OCI-LY7 (cell line): ENCODE results near the gene CALU. TPM values are rescaled to one million over a fixed set of nuclear protein-coding genes. Genes with fewer than 3 reads are reported as not detected.

Experiments used
- BruUV-seq: library from RNA; stranded (reverse); fragments of 400-500 nt; replicated peaks from 2 replicates; lab custom pipeline; 2021; lab: Mats Ljungman, UMichigan
- CTCF ChIA-PET: fragments of 300-600 bp; sonication (Branson Sonifier 250); formaldehyde crosslinking; loops from one replicate; lab custom pipeline; 2022; ENCODE audit warnings: antibody characterized with exemption; ENCODE audit not compliant: unreplicated experiment; lab: Charles Lee
- POLR2A ChIA-PET: fragments of 300-600 bp; sonication (Branson Sonifier 250); formaldehyde crosslinking; loops from one replicate; lab custom pipeline; 2022; ENCODE audit warnings: antibody characterized with exemption; lab: Charles Lee
- DNase-seq: peaks from one replicate; pipeline ENCODE4 v3.0.0-alpha.2; 2015; ENCODE audit warnings: low spot score
- H2AFZ ChIP-seq: fragments of 200-600 bp; sonication (generic), shearing (Covaris generic); 2 replicates; pipeline ENCODE4 v1.6.1; 2014; ENCODE audit warnings: mild to moderate bottlenecking, antibody characterized with exemption, low read length, moderate library complexity
- H3K27ac ChIP-seq: fragments of 200-600 bp; sonication (generic); 2 replicates; pipeline ENCODE4 v1.5.1; 2014; ENCODE audit warnings: mixed run types, low read depth, mild to moderate bottlenecking, moderate library complexity, low read length, inconsistent platforms; ENCODE audit not compliant: poor library complexity, severe bottlenecking
- H3K36me3 ChIP-seq: fragments of 200-600 bp; sonication (generic); 2 replicates; pipeline ENCODE4 v1.6.1; 2014; ENCODE audit warnings: mild to moderate bottlenecking, antibody characterized with exemption, low read length, moderate library complexity, mixed read lengths; ENCODE audit not compliant: insufficient read depth
- H3K4me1 ChIP-seq: fragments of 200-600 bp; sonication (generic); 2 replicates; pipeline ENCODE4 v1.5.1; 2014; ENCODE audit warnings: mild to moderate bottlenecking, low read length; ENCODE audit not compliant: insufficient read depth, poor library complexity, severe bottlenecking
- H3K4me2 ChIP-seq: fragments of 200-600 bp; sonication (generic); 2 replicates; pipeline ENCODE4 v1.6.1; 2014; ENCODE audit warnings: mild to moderate bottlenecking, low read length
- H3K4me3 ChIP-seq: fragments of 200-600 bp; sonication (generic); 2 replicates; pipeline ENCODE4 v1.5.1; 2014; ENCODE audit warnings: mild to moderate bottlenecking, low read depth, low read length; ENCODE audit not compliant: poor library complexity, severe bottlenecking
- H3K79me2 ChIP-seq: fragments of 200-600 bp; sonication (generic); 2 replicates; pipeline ENCODE4 v1.6.1; 2016; ENCODE audit warnings: low read depth, mild to moderate bottlenecking, low read length, moderate library complexity, mixed read lengths; ENCODE audit not compliant: insufficient read depth
- H3K9me2 ChIP-seq: fragments of 200-600 bp; sonication (generic); 2 replicates; pipeline ENCODE4 v1.6.1; 2016; ENCODE audit warnings: mild to moderate bottlenecking, low read length, mixed read lengths; ENCODE audit not compliant: insufficient read depth
- H3K9me3 ChIP-seq: fragments of 200-600 bp; sonication (generic); 2 replicates; pipeline ENCODE4 v1.6.1; 2014; ENCODE audit warnings: mild to moderate bottlenecking, mixed run types, low read length, mixed read lengths
- H4K20me1 ChIP-seq: fragments of 200-600 bp; sonication (generic); 2 replicates; pipeline ENCODE4 v1.6.1; 2014; ENCODE audit warnings: mild to moderate bottlenecking, antibody characterized with exemption, low read length, moderate library complexity, mixed read lengths; ENCODE audit not compliant: insufficient read depth
- EZH2phosphoT487 ChIP-seq: fragments of 200-600 bp; sonication (generic); IDR thresholded peaks from 2 replicates; pipeline ENCODE4 v1.6.1; 2018; ENCODE audit warnings: low read depth, borderline replicate concordance, mild to moderate bottlenecking, mixed run types, antibody characterized with exemption, low read length, moderate library complexity, mixed read lengths
- intact Hi-C: fragments of 100-400 bp; cut with micrococcal nuclease; formaldehyde crosslinking; loops from one replicate; pipeline ENCODE4 v1.10.0; 2022; ENCODE audit not compliant: unreplicated experiment
- total RNA-seq, 2 experiments: library from RNA; depleted of rRNA in 1 of 2; stranded (reverse); fragments of >200 nt in 1 of 2; shearing (Covaris generic) in 1 of 2; gene quantifications; 2 replicates each; pipeline ENCODE4 v1.2.3, GENCODE V29; 2014 to 2022
- TF ChIP-seq, protein P1 (sequence below): fragments of 200-600 bp; sonication (generic); conservative IDR thresholded peaks from 2 replicates; pipeline ENCODE4 v1.5.1; 2014; ENCODE audit warnings: mild to moderate bottlenecking, antibody characterized with exemption, low read length, moderate library complexity, mixed read lengths

Gene CALU
- total RNA-seq, 2 experiments from 2014 or later, result 45.6 to 52.8 TPM

DNA sequence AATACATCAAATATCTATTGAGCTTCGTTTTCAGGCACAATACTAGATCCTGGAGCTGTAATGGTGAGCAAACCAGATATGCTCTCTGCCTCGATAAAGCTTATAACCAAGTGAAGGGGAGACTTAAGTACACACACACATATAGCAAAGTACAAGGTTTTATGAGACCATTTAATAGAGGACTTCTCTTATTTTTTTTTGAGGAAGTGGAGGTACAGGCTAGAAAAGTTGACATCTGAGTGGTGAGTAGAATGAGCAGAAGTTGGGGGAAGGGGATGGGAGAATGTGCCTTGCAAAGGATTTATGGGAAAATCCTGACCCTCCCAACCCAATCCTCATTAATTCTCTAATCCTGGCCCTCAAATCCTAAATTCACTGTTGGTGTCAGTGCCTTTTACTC, 60.3 kb downstream of the CALU start:
- H3K27ac ChIP-seq, result no peak overlapping the region
- no peaks in the 10 kb centered on the region for H3K9me3 ChIP-seq
- DNase-seq, result no peak
- CTCF ChIA-PET, result no interaction called here
- TF ChIP-seq EZH2phosphoT487, result no peak
- TF ChIP-seq, protein P1, sequence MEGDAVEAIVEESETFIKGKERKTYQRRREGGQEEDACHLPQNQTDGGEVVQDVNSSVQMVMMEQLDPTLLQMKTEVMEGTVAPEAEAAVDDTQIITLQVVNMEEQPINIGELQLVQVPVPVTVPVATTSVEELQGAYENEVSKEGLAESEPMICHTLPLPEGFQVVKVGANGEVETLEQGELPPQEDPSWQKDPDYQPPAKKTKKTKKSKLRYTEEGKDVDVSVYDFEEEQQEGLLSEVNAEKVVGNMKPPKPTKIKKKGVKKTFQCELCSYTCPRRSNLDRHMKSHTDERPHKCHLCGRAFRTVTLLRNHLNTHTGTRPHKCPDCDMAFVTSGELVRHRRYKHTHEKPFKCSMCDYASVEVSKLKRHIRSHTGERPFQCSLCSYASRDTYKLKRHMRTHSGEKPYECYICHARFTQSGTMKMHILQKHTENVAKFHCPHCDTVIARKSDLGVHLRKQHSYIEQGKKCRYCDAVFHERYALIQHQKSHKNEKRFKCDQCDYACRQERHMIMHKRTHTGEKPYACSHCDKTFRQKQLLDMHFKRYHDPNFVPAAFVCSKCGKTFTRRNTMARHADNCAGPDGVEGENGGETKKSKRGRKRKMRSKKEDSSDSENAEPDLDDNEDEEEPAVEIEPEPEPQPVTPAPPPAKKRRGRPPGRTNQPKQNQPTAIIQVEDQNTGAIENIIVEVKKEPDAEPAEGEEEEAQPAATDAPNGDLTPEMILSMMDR, result no peak
- no peaks in the 10 kb centered on the region; the same call in 1 of the 2 replicates for H3K36me3 ChIP-seq
- no peaks in the 10 kb centered on the region for H3K4me1 ChIP-seq
- POLR2A ChIA-PET, result no interaction called here
- no peaks in the 10 kb centered on the region for H3K9me2 ChIP-seq
- H2AFZ ChIP-seq, result no peak overlapping the region
- intact Hi-C loops, result no loop called here
- BruUV-seq, result no TSS peak
- no peak overlapping the region for H3K4me3 ChIP-seq
- H3K79me2 ChIP-seq, result no peaks in the 10 kb centered on the region
- no peak overlapping the region for H3K4me2 ChIP-seq
- no peaks in the 10 kb centered on the region for H4K20me1 ChIP-seq

DNA sequence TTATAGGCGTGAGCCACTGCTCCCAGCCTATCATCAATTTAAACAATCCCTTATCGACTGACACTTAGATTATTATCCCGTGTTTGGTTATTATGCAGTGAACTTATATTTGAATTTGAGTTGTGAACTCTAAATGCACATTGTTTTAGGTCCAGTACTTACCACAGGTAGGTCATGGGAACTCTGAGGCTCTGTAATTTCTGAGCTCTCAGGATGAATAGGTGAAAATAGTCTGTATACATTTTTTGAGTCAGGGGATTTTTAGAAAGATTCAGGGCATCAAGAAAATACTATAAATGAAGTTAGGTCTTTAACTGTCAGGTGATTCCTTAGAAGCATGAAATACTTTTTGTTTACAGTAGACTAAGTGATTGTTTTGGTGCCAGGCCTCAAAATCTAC, 61.4 kb downstream of the CALU start:
- intact Hi-C loops, result no loop called here
- H3K27ac ChIP-seq, result no peak overlapping the region
- ChIA-PET CTCF (no interaction called here), POLR2A (no interaction called here)
- H3K4me3 ChIP-seq, result no peak overlapping the region
- no peaks in the 10 kb centered on the region for H3K9me3 ChIP-seq
- no peak overlapping the region for H3K4me2 ChIP-seq
- H3K9me2 ChIP-seq, result no peaks in the 10 kb centered on the region
- TSS peak; percentile 19 for BruUV-seq
- TF ChIP-seq EZH2phosphoT487, result no peak
- TF ChIP-seq, protein P1, result no peak
- H3K79me2 ChIP-seq, result no peaks in the 10 kb centered on the region
- no peak overlapping the region for H2AFZ ChIP-seq
- no peaks in the 10 kb centered on the region; the same call in 1 of the 2 replicates for H3K36me3 ChIP-seq
- DNase-seq, result no peak
- H3K4me1 ChIP-seq, result no peaks in the 10 kb centered on the region
- no peaks in the 10 kb centered on the region for H4K20me1 ChIP-seq

DNA sequence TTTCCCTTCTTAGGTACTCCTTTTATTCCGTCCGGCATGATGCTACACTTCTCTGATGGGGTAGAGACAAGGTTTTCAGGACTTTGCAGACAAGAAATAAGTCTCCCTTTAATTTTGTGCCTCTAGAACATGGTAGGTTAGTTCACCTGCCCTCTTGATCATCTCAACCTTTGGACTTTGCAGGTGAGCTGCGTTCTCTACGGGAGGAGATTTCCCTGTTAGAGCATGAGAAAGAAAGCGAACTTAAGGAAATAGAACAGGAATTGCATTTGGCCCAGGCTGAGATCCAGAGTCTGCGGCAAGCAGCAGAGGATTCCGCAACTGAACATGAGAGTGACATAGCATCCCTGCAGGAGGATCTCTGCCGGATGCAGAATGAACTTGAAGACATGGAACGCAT, 61.8 kb downstream of the CALU start:
- no TSS peak for BruUV-seq
- ChIA-PET POLR2A (no interaction called here), CTCF (no interaction called here)
- DNase-seq, result no peak
- TF ChIP-seq, protein P1, result no peak
- no peak for TF ChIP-seq EZH2phosphoT487
- H3K27ac ChIP-seq, result no peak overlapping the region
- H4K20me1 ChIP-seq, result no peaks in the 10 kb centered on the region
- no peak overlapping the region for H2AFZ ChIP-seq
- H3K79me2 ChIP-seq, result no peaks in the 10 kb centered on the region
- no peak overlapping the region for H3K4me2 ChIP-seq
- intact Hi-C loops, result no loop called here
- H3K4me1 ChIP-seq, result no peaks in the 10 kb centered on the region
- no peak overlapping the region for H3K4me3 ChIP-seq
- no peaks in the 10 kb centered on the region for H3K9me2 ChIP-seq
- no peaks in the 10 kb centered on the region; the same call in 1 of the 2 replicates for H3K36me3 ChIP-seq
- H3K9me3 ChIP-seq, result no peaks in the 10 kb centered on the region
